Astrocyte (in vitro differentiated cells and primary cell): ENCODE results near the gene ZNF235. TPM values are rescaled to one million over a fixed set of nuclear protein-coding genes. Genes with fewer than 3 reads are reported as not detected.

ENCODE experiments used
- DNase-seq: peaks from one replicate; pipeline ENCODE4 v3.0.0-alpha.2; 2010; ENCODE audit warnings: low read depth
- FAIRE-seq: peaks from 2 replicates; lab custom pipeline; 2011; peaks lifted over from hg19 to GRCh38; lab: Jason Lieb, UNC
- H2AFZ ChIP-seq: 2 replicates; pipeline ENCODE4 v1.6.0; 2012; ENCODE audit warnings: low read depth, low read length, inconsistent platforms
- H3K27ac ChIP-seq: 2 replicates; pipeline ENCODE4 v1.5.1; 2011; ENCODE audit warnings: low read depth, low read length, inconsistent platforms
- H3K27me3 ChIP-seq: 2 replicates; pipeline ENCODE4 v1.6.0; 2011; ENCODE audit warnings: low read length, inconsistent platforms; ENCODE audit not compliant: insufficient read depth
- H3K36me3 ChIP-seq: 2 replicates; pipeline ENCODE4 v1.5.1; 2011; ENCODE audit warnings: low read length, inconsistent platforms; ENCODE audit not compliant: insufficient read depth
- H3K4me1 ChIP-seq: 2 replicates; pipeline ENCODE4 v1.5.1; 2011; ENCODE audit warnings: low read length, inconsistent platforms; ENCODE audit not compliant: insufficient read depth
- H3K4me2 ChIP-seq: 2 replicates; pipeline ENCODE4 v1.6.0; 2012; ENCODE audit warnings: low read length, inconsistent platforms
- H3K4me3 ChIP-seq: 2 replicates; pipeline ENCODE4 v1.5.1; 2011; ENCODE audit warnings: low read depth, mild to moderate bottlenecking, low read length, inconsistent platforms; ENCODE audit not compliant: insufficient read depth
- H3K79me2 ChIP-seq: 2 replicates; pipeline ENCODE4 v1.6.0; 2012; ENCODE audit warnings: mild to moderate bottlenecking, low read length, inconsistent platforms; ENCODE audit not compliant: insufficient read depth
- H3K9ac ChIP-seq: 2 replicates; pipeline ENCODE4 v1.6.0; 2012; ENCODE audit warnings: mild to moderate bottlenecking, low read length, inconsistent platforms
- H3K9me3 ChIP-seq: 2 replicates; pipeline ENCODE4 v1.5.1; 2012; ENCODE audit warnings: low read depth, mild to moderate bottlenecking, low read length, inconsistent platforms; ENCODE audit not compliant: insufficient read depth
- H4K20me1 ChIP-seq: 2 replicates; pipeline ENCODE4 v1.6.0; 2012; ENCODE audit warnings: low read length, inconsistent platforms; ENCODE audit not compliant: insufficient read depth
- H3K27ac Mint-ChIP-seq: one replicate; pipeline ENCODE4 v1.8.0; 2021; ENCODE audit warnings: mild to moderate bottlenecking, mixed read lengths; ENCODE audit not compliant: unreplicated experiment
- H3K27me3 Mint-ChIP-seq: one replicate; pipeline ENCODE4 v1.8.0; 2021; ENCODE audit warnings: low read depth, mixed read lengths; ENCODE audit not compliant: unreplicated experiment
- H3K36me3 Mint-ChIP-seq: one replicate; pipeline ENCODE4 v1.8.0; 2021; ENCODE audit warnings: low read depth, mixed read lengths; ENCODE audit not compliant: unreplicated experiment
- H3K4me1 Mint-ChIP-seq: one replicate; pipeline ENCODE4 v1.8.0; 2021; ENCODE audit warnings: low read depth, mixed read lengths; ENCODE audit not compliant: unreplicated experiment
- H3K4me3 Mint-ChIP-seq: one replicate; pipeline ENCODE4 v1.8.0; 2021; ENCODE audit warnings: mild to moderate bottlenecking, moderate library complexity, mixed read lengths; ENCODE audit not compliant: unreplicated experiment
- H3K9me3 Mint-ChIP-seq: one replicate; pipeline ENCODE4 v1.8.0; 2021; ENCODE audit warnings: mild to moderate bottlenecking, mixed read lengths; ENCODE audit not compliant: unreplicated experiment
- CTCF ChIP-seq: IDR thresholded peaks from 2 replicates; pipeline ENCODE4 v1.5.1; 2011; ENCODE audit warnings: low read depth, mild to moderate bottlenecking, inconsistent platforms, low read length, moderate library complexity; ENCODE audit not compliant: insufficient read depth
- EZH2 ChIP-seq: IDR thresholded peaks from 2 replicates; pipeline ENCODE4 v1.6.1; 2012; ENCODE audit warnings: mild to moderate bottlenecking, low read length, inconsistent platforms; ENCODE audit not compliant: insufficient read depth
- total RNA-seq: library from RNA; stranded (reverse); gene quantifications from 2 replicates; pipeline ENCODE4 v1.2.1, GENCODE V29; 2021

The ZNF235 gene
- total RNA-seq, 1 donor from 2014 or later = 6.4 TPM

- no peak overlapping the region for H3K9ac ChIP-seq
- H3K27ac ChIP-seq = no peak overlapping the region
- no peak overlapping the region for H3K4me2 ChIP-seq
- H3K4me1 ChIP-seq = no peaks in the 10 kb centered on the region
- H3K79me2 ChIP-seq = no peaks in the 10 kb centered on the region
- no peak for FAIRE-seq
- TF ChIP-seq EZH2 = no peak
- TF ChIP-seq CTCF = no peak
- H3K9me3 Mint-ChIP-seq = peaks cover 14% of the 10 kb centered on the region
- H3K9me3 ChIP-seq = peaks cover 21% of the 10 kb centered on the region
- H2AFZ ChIP-seq = no peak overlapping the region
- no peaks in the 10 kb centered on the region for H4K20me1 ChIP-seq
- H3K36me3 Mint-ChIP-seq = peaks cover 46% of the 10 kb centered on the region
- H3K27me3 Mint-ChIP-seq = no peaks in the 10 kb centered on the region
- H3K27ac Mint-ChIP-seq = no peak overlapping the region
- H3K36me3 ChIP-seq = peaks cover 30% of the 10 kb centered on the region
- H3K4me3 ChIP-seq = no peak overlapping the region
- H3K4me3 Mint-ChIP-seq = no peak overlapping the region
- no peaks in the 10 kb centered on the region for H3K4me1 Mint-ChIP-seq
- no peaks in the 10 kb centered on the region for H3K27me3 ChIP-seq
- DNase-seq = no peak
Measured at GRCh38 chr19:44236384-44236783, 68.4 kb downstream of the ZNF235 start.

Other genes starting within 250 kb of the ZNF235 start
- 3.6 and 3.7 TPM in 2 replicates for gene ZNF284, start 232.9 kb downstream of the ZNF235 start, total RNA-seq
- 24.6 and 25.2 TPM in 2 replicates for gene ZNF224, start 210.7 kb downstream of the ZNF235 start, total RNA-seq
- gene ZNF225, start 191.6 kb downstream of the ZNF235 start, total RNA-seq = 4.5 and 4.7 TPM in 2 replicates
- gene ZNF234, start 163.5 kb downstream of the ZNF235 start, total RNA-seq = 9.0 and 11.6 TPM in 2 replicates
- 24.4 and 27.6 TPM in 2 replicates for gene ZNF226, start 139.9 kb downstream of the ZNF235 start, total RNA-seq
- gene ZNF227, start 92.5 kb downstream of the ZNF235 start, total RNA-seq = 10.7 and 18.2 TPM in 2 replicates
- 2.1 and 2.7 TPM in 2 replicates for gene ZNF233, start 45.1 kb downstream of the ZNF235 start, total RNA-seq
- gene ZNF112, start 51.7 kb upstream of the ZNF235 start, total RNA-seq = 4.1 and 4.4 TPM in 2 replicates
- gene ZNF285, start 96.6 kb upstream of the ZNF235 start, total RNA-seq = 2.1 and 2.9 TPM in 2 replicates
- 9.5 and 9.8 TPM in 2 replicates for gene ZNF229, start 143.4 kb upstream of the ZNF235 start, total RNA-seq
- gene ZNF180, start 195.5 kb upstream of the ZNF235 start, total RNA-seq = 3.2 and 5.3 TPM in 2 replicates
- gene CEACAM20, start 224.7 kb upstream of the ZNF235 start, total RNA-seq = not detected in 2 replicates